Measurements from ENCODE around the gene KCTD21. TPM values are rescaled to one million over a fixed set of nuclear protein-coding genes. Genes with fewer than 3 reads are reported as not detected.

Gene KCTD21
- total RNA-seq, 1 experiment from 2014 or later: 2.5 TPM

GRCh38 chr11:78218707-78219492 is 30.5 kb upstream of the KCTD21 start:
- DNase-seq (ENCODE audit: low spot score): no peak

- DNase-seq (ENCODE audit: low spot score): no peak
Observed at GRCh38 chr11:78217650-78218541, 29.5 kb upstream of the KCTD21 start.

DNA sequence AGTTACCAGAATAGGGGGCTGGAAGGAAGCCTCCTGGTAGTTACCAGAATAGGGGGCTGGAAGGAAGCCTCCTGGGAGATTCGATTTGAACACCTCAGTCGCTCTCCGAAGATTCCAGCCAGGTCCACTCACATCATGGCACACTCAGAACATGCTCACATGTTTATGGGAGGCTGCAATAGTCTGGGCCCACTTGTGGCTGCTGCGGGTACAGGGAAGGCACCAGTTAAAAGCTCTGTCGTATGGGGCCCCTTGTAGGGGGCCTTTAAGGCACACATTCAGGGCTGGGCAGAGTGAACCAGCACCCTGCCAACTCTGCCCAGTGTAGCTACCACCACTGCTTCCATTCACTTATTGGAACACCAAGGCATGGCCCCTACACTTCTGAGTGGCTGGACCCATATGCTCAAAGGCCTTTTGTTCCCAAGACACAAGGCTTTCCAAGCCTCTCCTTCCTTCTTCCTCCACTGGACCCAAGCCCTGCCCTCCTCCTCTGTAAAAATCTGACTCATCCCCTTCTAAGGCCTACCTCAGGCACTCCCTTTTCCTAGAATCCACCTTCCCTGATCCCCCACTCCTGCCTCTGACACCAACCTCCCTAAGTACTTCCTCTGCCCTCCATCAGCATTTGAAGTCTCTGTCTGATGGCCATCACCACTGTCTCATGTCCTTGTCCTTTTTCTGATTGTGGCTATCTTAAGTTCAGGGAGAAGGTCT is 28.3 kb upstream of the KCTD21 start:
- DNase-seq (ENCODE audit: low spot score): no peak

GRCh38 chr11:78216021-78216420 is 27.6 kb upstream of the KCTD21 start:
- DNase-seq (ENCODE audit: low spot score): no peak

DNA sequence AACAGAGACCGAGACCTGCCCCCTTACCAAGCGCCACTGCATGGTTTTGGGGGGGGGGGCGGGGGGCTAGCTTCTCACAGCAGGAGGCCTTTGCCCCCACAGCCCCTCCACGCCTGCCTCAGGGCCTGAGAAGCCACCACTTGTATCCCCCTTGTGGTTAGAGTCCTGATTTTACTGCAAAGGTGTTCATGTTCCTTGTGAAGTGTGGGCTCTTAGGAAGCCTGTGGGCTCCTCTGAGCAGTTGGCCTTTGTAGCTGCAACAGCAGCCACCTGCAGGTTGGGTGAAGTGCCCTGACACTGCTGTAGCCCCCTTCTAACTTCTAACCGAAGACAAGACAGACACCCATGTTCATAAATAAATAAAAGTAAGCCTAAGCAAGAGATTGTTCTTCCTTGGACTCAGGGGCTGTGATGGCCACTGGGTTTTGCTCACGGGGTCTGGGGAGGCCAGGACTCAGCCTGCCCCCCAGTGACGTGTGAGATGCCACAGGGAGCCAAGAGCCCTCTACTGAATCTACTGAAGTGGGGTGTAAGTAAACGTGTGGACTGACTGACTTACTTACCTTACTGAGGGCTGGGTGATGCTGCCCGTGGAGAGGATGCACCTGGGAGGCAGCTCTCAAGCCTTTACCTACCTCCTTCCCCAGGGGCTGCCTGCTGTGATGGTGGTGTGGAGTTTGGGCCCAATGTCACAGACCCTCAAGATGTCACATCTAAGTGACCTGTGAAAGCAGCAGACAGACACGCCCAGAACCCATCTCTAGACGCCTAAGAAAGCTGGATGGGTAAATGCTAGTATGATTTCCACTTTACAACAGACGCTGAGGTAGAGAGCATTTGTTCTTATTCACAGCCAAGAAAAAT is 26.1 kb upstream of the KCTD21 start:
- DNase-seq (ENCODE audit: low spot score): no peak

DNA sequence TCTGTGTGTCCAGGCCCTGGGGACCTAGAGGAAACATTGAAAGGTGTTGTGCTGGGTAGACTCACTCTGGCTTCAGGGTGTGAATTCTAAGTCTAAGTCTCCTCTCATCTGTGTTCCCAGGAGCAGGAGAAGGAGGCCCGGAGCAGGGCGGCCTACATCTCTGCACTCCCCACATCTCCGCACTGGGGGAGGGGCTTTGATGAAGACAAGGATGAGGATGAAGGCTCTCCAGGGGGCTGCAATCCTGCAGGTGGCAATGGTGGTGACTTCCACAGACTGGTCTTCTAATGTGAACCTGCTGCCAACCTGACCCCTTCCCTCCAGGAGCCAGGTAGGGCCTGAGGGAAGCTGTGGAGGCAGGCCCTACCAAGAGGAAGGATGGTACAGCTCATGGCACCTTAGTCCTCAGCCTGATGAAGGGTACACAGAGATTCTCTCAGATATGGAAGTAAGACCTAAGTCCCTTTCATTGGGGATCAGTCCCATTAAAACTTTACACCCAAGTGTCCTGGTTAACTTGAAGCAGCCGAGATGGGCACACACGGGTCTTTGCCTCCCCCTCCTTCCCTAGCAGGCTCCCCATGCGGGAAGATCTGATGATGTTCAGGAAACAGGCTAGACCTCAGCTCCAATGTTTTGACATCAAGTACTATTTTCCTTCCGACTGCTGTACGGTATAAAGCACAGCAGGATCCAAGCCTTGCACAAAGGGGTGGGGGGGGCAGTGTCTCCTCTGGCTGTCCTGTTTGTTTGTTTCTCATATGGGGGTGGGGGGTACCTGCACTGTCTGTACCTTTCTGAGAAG is 25.3 kb upstream of the KCTD21 start:
- DNase-seq (ENCODE audit: low spot score): no peak

DNA sequence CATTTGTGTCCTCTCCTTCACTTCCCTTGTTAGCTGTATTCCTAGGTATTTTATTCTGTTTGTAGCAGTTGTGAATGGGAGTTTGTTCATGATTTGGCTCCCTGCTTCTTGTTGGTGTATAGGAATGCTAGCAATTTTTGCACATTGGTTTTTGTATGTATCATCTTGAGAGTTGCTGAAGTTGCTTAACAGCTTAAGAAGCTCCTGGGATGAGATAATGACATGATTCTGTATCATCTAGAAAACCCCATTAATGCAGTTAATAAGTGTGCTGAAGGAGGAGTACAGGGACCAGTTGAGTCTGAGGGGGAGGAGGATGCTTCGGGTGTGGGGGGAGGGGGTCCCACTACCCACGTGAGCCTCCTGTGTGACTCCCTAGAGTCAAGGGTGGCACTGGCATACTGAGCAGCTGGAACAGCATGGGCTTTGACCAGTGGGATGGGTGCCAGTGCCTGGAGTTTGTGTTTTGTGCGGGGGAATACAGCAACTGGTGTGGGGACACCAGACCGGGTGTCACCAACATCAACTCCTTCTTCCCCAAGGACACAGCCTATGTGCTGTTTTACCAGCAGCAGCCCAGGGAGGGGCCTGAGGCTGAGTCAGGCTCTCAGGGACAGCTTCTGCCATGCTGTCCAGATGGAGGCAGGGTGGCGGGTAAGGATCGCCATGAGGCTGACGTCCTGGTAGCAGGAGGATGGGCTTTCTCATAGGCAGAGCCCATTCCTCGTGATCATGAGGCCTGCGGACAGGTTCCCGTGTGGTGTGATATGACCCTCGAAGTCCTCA is 24.4 kb upstream of the KCTD21 start:
- DNase-seq (ENCODE audit: low spot score): no peak

DNA sequence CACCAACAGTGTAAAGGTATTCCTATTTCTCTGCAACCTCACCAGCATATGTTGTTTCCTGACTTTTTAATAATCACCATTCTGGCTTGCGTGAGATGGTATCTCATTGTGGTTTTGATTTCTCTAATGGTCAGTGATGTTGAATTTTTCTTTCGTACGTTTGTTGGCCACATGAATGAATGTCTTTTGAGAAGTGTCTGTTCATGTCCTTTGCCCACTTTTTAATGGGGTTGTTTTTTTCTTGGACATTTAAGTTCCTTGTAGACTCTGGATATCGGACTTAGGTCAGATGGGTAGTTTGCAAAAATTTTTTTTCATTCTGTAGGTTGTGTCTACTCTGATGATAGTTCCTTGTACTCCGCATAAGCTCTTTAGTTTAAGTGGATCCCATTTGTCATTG is 23.1 kb upstream of the KCTD21 start:
- DNase-seq (ENCODE audit: low spot score): no peak

- DNase-seq (ENCODE audit: low spot score): no peak
Observed at GRCh38 chr11:78210000-78210608, 21.7 kb upstream of the KCTD21 start.

- no peak for DNase-seq (ENCODE audit: low spot score)
Observed at GRCh38 chr11:78209478-78209877, 21.1 kb upstream of the KCTD21 start.

- no peak for DNase-seq (ENCODE audit: low spot score)
Observed at GRCh38 chr11:78208257-78209165, 20.1 kb upstream of the KCTD21 start.

DNA sequence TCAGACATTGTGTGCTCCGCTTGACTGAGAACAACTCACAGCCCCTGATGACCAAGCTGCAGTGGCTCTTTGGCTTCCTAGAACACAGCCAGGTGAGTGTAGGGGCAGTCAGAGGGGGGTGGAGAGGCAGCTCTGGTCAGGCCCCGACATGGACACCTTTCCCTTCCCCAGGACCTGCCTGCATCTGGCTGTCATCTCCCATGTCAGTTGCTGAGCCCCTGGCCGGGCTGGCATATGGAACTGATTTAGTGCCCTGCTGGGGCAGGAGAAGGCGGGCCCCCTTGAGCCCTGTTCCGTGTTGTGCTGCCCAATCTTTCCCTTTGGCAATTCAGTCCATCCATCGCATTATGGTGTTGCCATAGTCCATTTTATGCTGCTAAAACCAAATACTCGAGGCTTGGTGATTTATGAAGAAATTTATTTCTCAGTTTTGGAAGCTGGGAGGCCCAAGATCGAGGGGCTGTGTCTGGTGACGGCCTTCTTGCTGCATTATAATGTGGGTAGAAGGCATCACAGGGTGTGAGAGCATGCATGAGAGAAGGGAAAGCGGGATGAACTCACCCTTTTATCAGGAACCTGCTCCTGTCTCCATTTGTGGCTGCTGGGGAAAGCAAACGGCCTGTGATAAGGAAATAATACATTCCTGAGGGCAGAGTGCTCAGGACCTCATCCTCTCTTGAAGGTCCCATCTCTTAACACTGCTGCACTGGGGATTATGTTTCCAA is 19.3 kb upstream of the KCTD21 start:
- no peak for DNase-seq (ENCODE audit: low spot score)

- DNase-seq (ENCODE audit: low spot score): no peak
Observed at GRCh38 chr11:78205691-78206090, 17.3 kb upstream of the KCTD21 start.

DNA sequence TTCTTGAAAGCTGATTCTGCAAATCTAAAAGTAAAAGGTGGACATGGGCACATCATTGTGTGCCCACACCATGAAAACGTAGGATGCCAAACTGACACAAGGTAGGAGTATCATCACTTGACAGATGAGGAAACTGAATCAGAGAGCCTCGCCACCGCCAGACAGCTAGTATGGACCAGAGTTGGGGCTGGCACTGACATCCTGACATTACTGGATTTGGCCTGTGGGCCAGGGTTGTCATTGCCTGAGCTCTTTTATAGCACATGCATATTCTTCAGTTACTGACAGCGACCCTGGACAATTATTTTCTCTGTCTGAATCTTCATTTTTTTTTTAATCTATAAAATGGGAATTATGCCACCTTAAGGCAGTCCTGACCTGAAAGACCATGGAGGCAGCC is 16.8 kb upstream of the KCTD21 start:
- DNase-seq (ENCODE audit: low spot score): no peak

- DNase-seq (ENCODE audit: low spot score): no peak
Observed at GRCh38 chr11:78203184-78203583, 14.8 kb upstream of the KCTD21 start.

DNA sequence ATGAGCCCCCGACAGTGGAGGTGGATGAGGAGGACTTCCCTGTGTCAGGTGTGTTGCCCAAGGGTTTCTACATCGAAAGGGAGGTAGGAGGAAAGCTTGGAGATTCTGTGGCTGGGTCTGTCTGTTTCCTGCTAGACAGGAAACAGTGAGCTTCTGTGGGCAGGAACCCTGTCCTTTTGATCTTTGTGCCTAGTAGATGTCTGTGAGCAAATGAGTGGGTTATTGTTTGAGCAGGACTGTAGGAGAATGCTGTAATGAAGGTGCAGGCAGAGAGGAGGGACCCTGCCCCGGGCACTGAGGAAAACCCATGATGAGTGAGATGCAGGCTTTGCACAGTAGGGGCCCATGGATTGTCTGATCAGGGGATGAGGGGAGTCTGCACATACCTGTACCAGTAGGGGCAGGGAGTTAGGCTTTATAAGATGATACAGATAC is 14.3 kb upstream of the KCTD21 start:
- DNase-seq (ENCODE audit: low spot score): no peak

DNA sequence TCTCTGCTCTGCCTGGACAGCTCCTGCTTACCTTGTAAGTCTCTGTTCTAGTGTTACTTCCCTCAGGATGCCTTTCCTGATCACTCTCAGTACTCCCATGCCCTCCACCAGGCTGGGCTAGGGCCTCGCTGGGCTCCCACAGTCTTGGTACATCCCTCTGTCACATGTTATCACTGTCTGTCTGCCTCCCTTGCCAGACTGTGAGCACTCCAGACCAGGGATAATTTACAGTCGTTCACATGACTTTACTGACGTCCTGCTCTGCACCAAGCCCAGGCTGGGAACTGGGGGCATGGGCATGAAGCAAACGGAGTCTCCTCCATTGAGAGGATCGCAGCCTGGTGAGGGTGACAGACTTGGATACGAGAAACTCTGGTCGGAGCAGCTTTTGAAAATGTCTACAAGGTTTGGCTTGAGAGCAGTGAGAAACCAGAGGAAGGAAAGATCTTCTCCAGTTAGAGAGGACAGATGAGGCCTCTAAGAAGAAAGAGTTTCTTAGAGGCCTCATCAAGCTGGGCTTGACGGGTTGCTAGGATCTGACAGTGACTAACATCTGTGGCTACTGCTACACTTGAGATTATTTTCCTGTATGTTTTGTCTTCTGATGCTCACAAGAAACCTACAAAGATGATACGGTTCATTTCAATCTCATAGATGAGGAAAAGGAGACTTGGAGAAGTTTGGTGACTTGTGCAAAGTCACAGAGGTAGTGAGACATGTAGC is 12.8 kb upstream of the KCTD21 start:
- no peak for DNase-seq (ENCODE audit: low spot score)
